Measurements from ENCODE around the gene TNFRSF9. TPM values are rescaled to one million over a fixed set of nuclear protein-coding genes. Genes with fewer than 3 reads are reported as not detected.

The TNFRSF9 gene
- total RNA-seq, 4 donors from 2014 or later = 0.10 TPM; not detected in 3

GRCh38 chr1:7915826-7916500, 24.7 kb downstream of the TNFRSF9 start:
- Histone ChIP-seq H3K27me3 (no peaks in the 10 kb centered on the region), H3K27ac (no peak overlapping the region), H3K36me3 (no peaks in the 10 kb centered on the region), H3K4me3 (replicated peaks in 1 of 3) (no peak overlapping the region), H3K4me1 (no peaks in the 10 kb centered on the region), H3K9me3 (no peaks in the 10 kb centered on the region)
- 67 to 81% methylated on average over 5 of the region's 5 CpGs for WGBS, 2 donors
- intact Hi-C loops (cut with DNase I) = no loop called here
- TF ChIP-seq POLR2A (IDR thresholded peaks at IDR 0.05) = no peak
- no peak for TF ChIP-seq CTCF (IDR thresholded peaks at IDR 0.05)
- DNase-seq = no peak

- DNase-seq = no peak
- H3K4me1 ChIP-seq = no peaks in the 10 kb centered on the region
- WGBS, 2 donors = 66 to 75% methylated on average over 18 of the region's 18 CpGs
- H3K9me3 ChIP-seq = no peaks in the 10 kb centered on the region
- no peaks in the 10 kb centered on the region for H3K27me3 ChIP-seq
- TF ChIP-seq CTCF (IDR thresholded peaks at IDR 0.05) (no peak), POLR2A (IDR thresholded peaks at IDR 0.05) (no peak)
- H3K27ac ChIP-seq = no peak overlapping the region
- intact Hi-C loops (cut with DNase I) = no loop called here
- no peaks in the 10 kb centered on the region for H3K36me3 ChIP-seq
- no peak overlapping the region for H3K4me3 ChIP-seq (replicated peaks in 1 of 3)
Observed at GRCh38 chr1:7912743-7913557, 27.7 kb downstream of the TNFRSF9 start.

DNA sequence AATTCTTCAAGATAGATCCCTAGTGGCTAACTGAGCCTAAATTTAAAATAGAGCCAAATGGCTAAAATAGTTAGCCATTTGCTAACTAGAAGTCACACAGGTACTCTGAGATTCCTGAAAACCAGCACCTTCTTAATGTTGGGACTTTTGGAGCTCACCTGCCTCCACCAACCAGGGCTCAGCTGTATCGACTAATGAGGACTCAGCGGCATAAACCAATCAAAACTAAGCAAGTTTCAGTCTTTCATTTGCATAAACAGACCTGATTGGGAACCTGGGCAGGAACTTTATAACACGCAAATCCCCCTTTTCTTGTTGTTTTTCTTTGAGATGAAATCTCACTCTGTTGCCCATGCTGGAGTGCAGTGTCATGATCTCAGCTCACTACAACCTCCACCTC, 28.5 kb downstream of the TNFRSF9 start:
- no peak for DNase-seq
- 79 to 81% methylated on average over 3 of the region's 3 CpGs for WGBS, 2 donors
- no peaks in the 10 kb centered on the region for H3K36me3 ChIP-seq
- H3K4me1 ChIP-seq = no peaks in the 10 kb centered on the region
- TF ChIP-seq POLR2A (IDR thresholded peaks at IDR 0.05) (no peak), CTCF (IDR thresholded peaks at IDR 0.05) (no peak)
- H3K9me3 ChIP-seq = no peaks in the 10 kb centered on the region
- no peaks in the 10 kb centered on the region for H3K27me3 ChIP-seq
- H3K27ac ChIP-seq = no peak overlapping the region
- no peak overlapping the region for H3K4me3 ChIP-seq (replicated peaks in 1 of 3)
- intact Hi-C loops (cut with DNase I) = no loop called here

GRCh38 chr1:7905262-7905661, 35.4 kb downstream of the TNFRSF9 start:
- H3K27ac ChIP-seq = no peak overlapping the region
- intact Hi-C loops (cut with DNase I) = loop anchor here (10.0 kb wide), 1 partner anchor 240 kb away; no protein-coding TSS in a partner anchor
- H3K27me3 ChIP-seq = no peaks in the 10 kb centered on the region
- no peak overlapping the region for H3K4me3 ChIP-seq (replicated peaks in 1 of 3)
- no peak for DNase-seq
- no peaks in the 10 kb centered on the region for H3K36me3 ChIP-seq
- WGBS, 2 donors = 81 to 84% methylated on average over 12 of the region's 12 CpGs
- H3K4me1 ChIP-seq = no peaks in the 10 kb centered on the region
- H3K9me3 ChIP-seq = no peaks in the 10 kb centered on the region
- TF ChIP-seq POLR2A (IDR thresholded peaks at IDR 0.05) (no peak), CTCF (IDR thresholded peaks at IDR 0.05) (no peak)
